Bronchial epithelial cell (primary cell): ENCODE measurements around the gene TMEM89. TPM values are rescaled to one million over a fixed set of nuclear protein-coding genes. Genes with fewer than 3 reads are reported as not detected.

Experiments
- DNase-seq: peaks from one replicate; pipeline ENCODE4 v3.0.0-alpha.2; 2010; ENCODE audit warnings: low read depth
- FAIRE-seq: peaks from 2 replicates; lab custom pipeline; 2011; peaks lifted over from hg19 to GRCh38; lab: Jason Lieb, UNC
- H3K27me3 ChIP-seq: 2 replicates; pipeline ENCODE4 v1.5.1; 2011; ENCODE audit warnings: low read length; ENCODE audit not compliant: control insufficient read depth, insufficient read depth
- H3K36me3 ChIP-seq: 2 replicates; pipeline ENCODE4 v1.5.1; 2011; ENCODE audit warnings: low read length; ENCODE audit not compliant: control insufficient read depth, insufficient read depth
- H3K4me3 ChIP-seq: 2 replicates; pipeline ENCODE4 v1.5.1; 2011; ENCODE audit warnings: mild to moderate bottlenecking, low read depth, low read length, control low read depth
- total RNA-seq: library from RNA; depleted of rRNA; stranded (reverse); fragments of >200 nt; gene quantifications from 2 replicates; pipeline ENCODE4 v1.2.1, GENCODE V29; 2014
- TF ChIP-seq, protein P1 (sequence below): IDR thresholded peaks from 2 replicates; pipeline ENCODE4 v1.5.1; 2011; ENCODE audit warnings: mild to moderate bottlenecking, moderate library complexity, low read length, control low read depth, inconsistent platforms; ENCODE audit not compliant: insufficient read depth, severe bottlenecking

Gene TMEM89
- total RNA-seq, 1 donor from 2014 or later = not detected

DNA sequence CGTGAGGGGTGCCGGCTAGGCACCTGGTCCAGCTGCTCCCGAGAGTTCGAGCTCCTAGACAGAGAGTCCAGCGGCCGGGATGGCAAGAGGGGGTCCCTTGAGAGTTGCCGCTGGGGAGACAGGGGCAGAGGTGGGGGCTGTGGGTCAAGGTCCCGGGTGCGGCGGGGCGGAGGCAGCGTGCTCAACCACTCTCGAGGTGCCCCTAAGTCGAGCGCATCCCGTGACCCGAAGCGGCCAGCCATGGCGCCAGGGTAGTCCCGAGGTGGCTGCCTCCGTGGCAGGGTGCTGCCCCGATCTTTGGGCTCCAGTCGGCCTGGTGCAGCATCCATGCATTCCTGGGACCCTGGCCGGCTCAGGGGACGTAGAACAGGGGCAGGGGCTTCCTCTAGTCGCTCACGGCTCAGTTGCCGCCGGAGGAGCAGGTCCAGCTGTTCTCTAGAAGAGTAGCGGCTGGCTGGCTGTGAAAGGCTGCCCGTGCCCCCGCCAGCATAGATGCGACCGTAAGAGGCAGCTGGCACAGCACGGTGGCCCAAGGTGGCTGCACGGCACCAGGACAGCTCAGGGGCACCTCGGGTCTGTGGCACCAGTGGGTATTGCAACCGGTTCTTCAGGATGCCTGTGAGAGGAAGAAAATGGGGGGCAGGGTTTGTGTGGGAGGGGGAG lies 18.5 kb upstream of the TMEM89 start:
- FAIRE-seq (no peak), DNase-seq (no peak)
- Histone ChIP-seq H3K4me3 (no peak overlapping the region), H3K27me3 (no peaks in the 10 kb centered on the region), H3K36me3 (no peaks in the 10 kb centered on the region)
- TF ChIP-seq, protein P1, sequence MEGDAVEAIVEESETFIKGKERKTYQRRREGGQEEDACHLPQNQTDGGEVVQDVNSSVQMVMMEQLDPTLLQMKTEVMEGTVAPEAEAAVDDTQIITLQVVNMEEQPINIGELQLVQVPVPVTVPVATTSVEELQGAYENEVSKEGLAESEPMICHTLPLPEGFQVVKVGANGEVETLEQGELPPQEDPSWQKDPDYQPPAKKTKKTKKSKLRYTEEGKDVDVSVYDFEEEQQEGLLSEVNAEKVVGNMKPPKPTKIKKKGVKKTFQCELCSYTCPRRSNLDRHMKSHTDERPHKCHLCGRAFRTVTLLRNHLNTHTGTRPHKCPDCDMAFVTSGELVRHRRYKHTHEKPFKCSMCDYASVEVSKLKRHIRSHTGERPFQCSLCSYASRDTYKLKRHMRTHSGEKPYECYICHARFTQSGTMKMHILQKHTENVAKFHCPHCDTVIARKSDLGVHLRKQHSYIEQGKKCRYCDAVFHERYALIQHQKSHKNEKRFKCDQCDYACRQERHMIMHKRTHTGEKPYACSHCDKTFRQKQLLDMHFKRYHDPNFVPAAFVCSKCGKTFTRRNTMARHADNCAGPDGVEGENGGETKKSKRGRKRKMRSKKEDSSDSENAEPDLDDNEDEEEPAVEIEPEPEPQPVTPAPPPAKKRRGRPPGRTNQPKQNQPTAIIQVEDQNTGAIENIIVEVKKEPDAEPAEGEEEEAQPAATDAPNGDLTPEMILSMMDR = no peak

DNA sequence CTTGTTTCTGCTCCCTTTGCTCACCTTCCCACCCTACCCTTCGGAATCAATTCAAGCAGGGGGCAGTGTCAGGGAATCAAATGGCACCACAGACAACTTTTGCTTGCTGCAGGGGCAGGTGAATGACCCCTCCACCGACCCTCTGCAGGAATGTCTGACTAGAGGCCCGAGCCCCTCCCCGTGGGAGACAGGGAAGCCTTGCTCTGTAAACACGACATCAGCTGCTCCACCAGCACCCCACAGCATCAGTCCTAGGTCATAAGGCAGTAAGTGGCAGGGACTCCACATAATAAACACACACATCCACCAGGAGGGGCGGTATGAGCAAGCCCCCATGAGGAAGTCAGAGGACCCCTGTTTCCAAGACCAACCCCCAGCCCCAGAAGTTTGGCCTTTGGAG lies 15.7 kb upstream of the TMEM89 start:
- no peak overlapping the region for H3K4me3 ChIP-seq
- H3K36me3 ChIP-seq = peaks cover 10% of the 10 kb centered on the region
- H3K27me3 ChIP-seq = no peaks in the 10 kb centered on the region
- no peak for DNase-seq
- FAIRE-seq = no peak
- TF ChIP-seq, protein P1 = no peak

DNA sequence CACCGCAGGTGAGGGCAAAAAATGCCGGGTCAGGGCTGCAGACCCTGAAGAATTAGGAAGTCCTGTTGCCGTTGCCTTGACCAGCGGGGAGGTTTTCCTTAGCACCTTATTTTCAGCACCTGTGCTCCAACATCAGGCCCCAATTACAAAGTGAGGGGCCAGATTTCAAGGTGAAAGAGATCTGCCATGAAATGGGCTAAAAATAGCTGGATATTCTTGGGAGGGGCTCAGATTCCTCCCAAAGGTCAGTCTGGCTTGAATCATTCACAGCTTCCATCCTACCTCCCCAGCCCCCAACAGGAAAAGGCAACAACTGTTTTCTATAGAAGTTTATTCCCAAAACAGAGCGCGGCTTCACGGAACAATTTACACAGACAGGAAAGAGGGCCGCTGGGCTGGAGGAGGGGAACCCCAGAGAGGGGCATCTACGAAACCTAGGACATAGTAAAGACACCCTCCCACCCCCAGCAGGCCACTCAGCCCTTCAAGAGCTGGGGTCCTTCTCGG lies 14.6 kb upstream of the TMEM89 start:
- TF ChIP-seq, protein P1 = no peak
- DNase-seq (no peak), FAIRE-seq (no peak)
- H3K36me3 ChIP-seq = peaks cover 18% of the 10 kb centered on the region
- H3K27me3 ChIP-seq = no peaks in the 10 kb centered on the region
- H3K4me3 ChIP-seq = peak overlapping the region; percentile 86

DNA sequence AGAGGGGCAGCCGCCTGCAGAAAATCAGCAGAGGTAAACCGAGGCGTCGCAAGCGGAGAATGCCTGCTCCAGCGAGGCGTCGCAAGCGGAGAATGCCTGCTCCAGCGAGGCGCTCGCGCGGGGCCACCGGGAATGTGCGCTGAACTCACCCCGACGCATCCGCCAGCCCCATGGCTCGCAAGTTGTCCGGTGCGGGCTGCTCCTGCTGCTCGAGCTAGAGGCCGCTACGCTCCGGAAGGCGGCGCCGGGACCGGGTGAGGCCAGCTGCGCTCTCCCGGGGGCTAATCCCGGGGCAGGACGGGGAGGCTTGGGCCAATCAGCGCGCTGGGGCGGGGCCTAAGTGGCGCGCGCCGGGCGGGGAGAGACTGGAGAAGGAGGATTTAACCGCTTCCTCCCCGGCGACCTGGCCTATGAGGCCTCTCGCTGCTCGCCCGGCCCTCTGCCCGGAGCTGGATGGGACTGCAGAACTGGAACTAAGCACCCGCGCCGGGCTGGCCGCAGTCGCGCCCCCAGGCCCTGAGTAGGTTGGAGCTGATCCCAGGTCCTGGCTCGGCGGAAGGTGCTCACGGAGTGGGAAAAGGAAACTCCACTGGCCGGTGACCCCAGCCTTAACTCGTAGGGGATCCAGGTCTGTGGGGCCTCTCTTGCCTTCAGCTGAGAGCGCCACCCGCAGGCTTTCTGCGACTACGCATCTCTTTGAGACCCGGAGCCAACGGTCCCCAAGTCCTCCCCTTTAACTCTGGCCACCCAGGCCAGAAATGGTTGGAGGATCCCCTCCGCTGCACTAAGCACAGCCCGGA lies 13.9 kb upstream of the TMEM89 start, which contains the start of gene SLC26A6:
Gene SLC26A6, minus strand, starts transcription at position 240 of the 800 bp plus-strand sequence. Its CDS starts 68 bp downstream, at position 172.
- Histone ChIP-seq H3K27me3 (no peaks in the 10 kb centered on the region), H3K4me3 (peak within 1 kb of the TSS; percentile 86), H3K36me3 (peaks cover 22% of the 10 kb centered on the region)
- DNase-seq (peak; percentile 86), FAIRE-seq (no peak)
- TF ChIP-seq, protein P1 = peak; percentile 72

DNA sequence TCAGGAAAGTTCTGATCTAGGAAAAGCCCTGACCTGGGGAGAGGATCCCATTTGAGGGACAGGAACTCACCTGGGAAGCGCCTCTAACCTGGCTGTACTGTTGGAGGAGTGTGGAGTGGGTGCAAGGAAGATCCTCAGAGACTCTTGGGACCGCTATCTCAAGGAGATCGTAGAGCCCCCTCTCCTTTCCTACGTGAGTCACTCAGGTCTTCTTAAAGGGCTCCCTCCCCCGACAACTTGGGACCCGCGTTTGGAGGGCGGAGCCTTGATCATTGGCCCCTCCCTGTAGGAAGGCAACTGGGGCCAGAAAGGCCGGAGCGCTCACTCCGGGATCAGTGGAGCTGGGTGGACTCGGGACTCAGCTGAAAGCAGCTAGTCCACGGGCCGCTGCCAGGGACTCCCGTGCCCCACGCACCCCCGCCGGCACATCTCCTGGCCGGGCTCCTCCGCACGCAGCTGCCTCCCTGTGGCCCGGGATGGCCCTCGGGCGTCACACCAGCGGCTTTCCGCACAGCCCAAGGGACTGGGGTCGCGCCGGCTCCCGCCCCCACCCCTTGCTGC lies 13.2 kb upstream of the TMEM89 start:
- DNase-seq (peak; percentile 52), FAIRE-seq (no peak)
- no peaks in the 10 kb centered on the region for H3K27me3 ChIP-seq

More for the DNA sequence above, 13.2 kb upstream of the TMEM89 start:
- Histone ChIP-seq H3K4me3 (peak overlapping the region; percentile 86), H3K36me3 (peaks cover 29% of the 10 kb centered on the region)
- TF ChIP-seq, protein P1 = no peak
